Fibroblast of mammary gland (primary cell): ENCODE data around the gene PSPH.
"Not testable (repeated sequence)": the region's sequence is repeated elsewhere in the genome, so short reads cannot be mapped to it uniquely, and the experiment has no call there.

Source experiments
- DNase-seq: peaks from one replicate; pipeline ENCODE4 v3.0.0-alpha.2; 2010; ENCODE audit warnings: low read depth
- H3K4me3 ChIP-seq: 2 replicates; pipeline ENCODE4 v1.5.1; 2011; ENCODE audit warnings: low read depth, mild to moderate bottlenecking, low read length, moderate library complexity; ENCODE audit not compliant: control insufficient read depth
- TF ChIP-seq, protein P1 (sequence below): conservative IDR thresholded peaks from 2 replicates; pipeline ENCODE4 v1.5.1; 2011; ENCODE audit warnings: low read depth, low read length, inconsistent platforms; ENCODE audit not compliant: control insufficient read depth, insufficient read depth

PSPH gene

DNA sequence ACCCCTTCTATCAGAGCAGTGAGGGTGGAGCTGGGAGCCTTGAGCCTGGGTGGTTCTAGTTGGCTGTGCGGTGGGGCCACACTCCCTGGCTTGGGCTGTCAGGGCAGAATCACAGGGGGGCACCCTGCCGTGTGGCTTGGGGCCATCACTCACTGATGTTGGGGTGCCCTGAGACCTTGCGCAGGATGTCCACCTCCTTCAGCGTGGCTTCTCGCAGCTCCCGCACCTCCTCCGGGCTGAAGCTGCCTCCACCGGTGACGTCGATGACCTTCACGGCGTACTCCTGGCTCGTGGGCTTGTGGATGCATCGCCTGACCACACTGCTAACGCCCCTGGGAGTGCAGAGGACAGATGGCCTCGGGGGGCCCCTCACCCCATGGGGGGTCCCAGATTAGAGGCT lies 36.2 kb upstream of the PSPH start:
- DNase-seq, result no peak
- H3K4me3 ChIP-seq, result no peak overlapping the region
- TF ChIP-seq, protein P1, sequence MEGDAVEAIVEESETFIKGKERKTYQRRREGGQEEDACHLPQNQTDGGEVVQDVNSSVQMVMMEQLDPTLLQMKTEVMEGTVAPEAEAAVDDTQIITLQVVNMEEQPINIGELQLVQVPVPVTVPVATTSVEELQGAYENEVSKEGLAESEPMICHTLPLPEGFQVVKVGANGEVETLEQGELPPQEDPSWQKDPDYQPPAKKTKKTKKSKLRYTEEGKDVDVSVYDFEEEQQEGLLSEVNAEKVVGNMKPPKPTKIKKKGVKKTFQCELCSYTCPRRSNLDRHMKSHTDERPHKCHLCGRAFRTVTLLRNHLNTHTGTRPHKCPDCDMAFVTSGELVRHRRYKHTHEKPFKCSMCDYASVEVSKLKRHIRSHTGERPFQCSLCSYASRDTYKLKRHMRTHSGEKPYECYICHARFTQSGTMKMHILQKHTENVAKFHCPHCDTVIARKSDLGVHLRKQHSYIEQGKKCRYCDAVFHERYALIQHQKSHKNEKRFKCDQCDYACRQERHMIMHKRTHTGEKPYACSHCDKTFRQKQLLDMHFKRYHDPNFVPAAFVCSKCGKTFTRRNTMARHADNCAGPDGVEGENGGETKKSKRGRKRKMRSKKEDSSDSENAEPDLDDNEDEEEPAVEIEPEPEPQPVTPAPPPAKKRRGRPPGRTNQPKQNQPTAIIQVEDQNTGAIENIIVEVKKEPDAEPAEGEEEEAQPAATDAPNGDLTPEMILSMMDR, result no peak

- TF ChIP-seq, protein P1, result no peak
- DNase-seq, result no peak
- H3K4me3 ChIP-seq, result no peak overlapping the region
These were observed 35.5 kb upstream of the PSPH start for GRCh38 chr7:56086761-56087160.

- H3K4me3 ChIP-seq, result no peak overlapping the region
- TF ChIP-seq, protein P1, result no peak
- DNase-seq, result no peak
These were observed 32.0 kb upstream of the PSPH start for GRCh38 chr7:56083150-56083785.

DNA sequence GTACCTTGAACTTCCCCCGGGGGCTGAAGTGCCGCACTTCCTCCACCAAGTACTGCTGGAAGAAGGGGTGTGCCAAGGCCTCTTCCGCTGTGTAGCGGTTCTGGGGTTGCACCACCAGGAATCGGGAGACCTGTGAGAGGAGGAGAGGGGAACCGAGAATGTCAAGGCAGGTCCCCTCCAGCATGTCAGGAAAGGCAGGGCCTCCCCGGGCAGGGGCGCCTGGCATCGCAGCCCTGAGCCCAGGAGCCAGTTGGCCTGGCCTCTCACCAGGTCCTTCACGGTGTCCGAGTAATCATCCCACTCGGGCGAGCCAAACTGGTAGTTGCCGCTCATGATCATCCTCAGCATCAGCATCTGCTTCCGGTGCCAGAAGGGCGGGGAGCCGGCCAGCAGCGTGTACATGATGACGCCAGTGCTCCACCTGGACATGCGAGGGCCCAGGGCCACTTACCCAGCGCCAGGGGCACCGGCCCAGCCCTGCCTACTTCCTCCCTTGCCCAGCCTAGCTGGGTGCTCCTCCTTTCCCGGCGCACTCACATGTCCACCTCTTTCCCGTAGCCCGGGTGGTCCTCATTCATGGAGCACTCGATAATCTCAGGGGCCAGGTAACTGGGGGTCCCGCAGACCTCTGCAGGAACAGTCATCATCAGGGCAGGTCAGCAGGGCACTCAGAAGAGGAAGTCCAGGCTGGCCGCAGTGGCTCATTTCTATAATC lies 30.5 kb upstream of the PSPH start:
- TF ChIP-seq, protein P1, result no peak
- H3K4me3 ChIP-seq, result no peak overlapping the region
- DNase-seq, result no peak

- not testable (repeated sequence) for DNase-seq, H3K4me3 ChIP-seq
These were observed 29.6 kb upstream of the PSPH start for GRCh38 chr7:56080726-56081435.

- no peak overlapping the region for H3K4me3 ChIP-seq
- TF ChIP-seq, protein P1, result peak; percentile 68
- DNase-seq, result peak; percentile 71
These were observed 28.4 kb upstream of the PSPH start for GRCh38 chr7:56079450-56080185.

- DNase-seq, result no peak
- TF ChIP-seq, protein P1, result no peak
- H3K4me3 ChIP-seq, result no peak overlapping the region
These were observed 27.0 kb upstream of the PSPH start for GRCh38 chr7:56078196-56078595.
